Fibroblast of lung (primary cell): ENCODE results near the gene NEURL1B.

ENCODE experiments used
- CTCF ChIP-seq, 2 donors: IDR thresholded peaks in 1 of 2; conservative IDR thresholded peaks in 1 of 2; 1 replicate in 1 of 2; 2 replicates in 1 of 2; pipeline ENCODE4 v1.5.1; 2011 to 2012; ENCODE audit warnings: low read length in 2 of 2, control low read depth in 1 of 2, inconsistent platforms in 1 of 2, low read depth in 1 of 2, mild to moderate bottlenecking in 1 of 2
- EZH2 ChIP-seq: IDR thresholded peaks from 2 replicates; pipeline ENCODE4 v1.5.1; 2012; ENCODE audit warnings: low read length, control low read depth, mild to moderate bottlenecking; ENCODE audit errors: missing control alignments

GRCh38 chr5:172603251-172603806 is 37.7 kb upstream of the NEURL1B start:
- TF ChIP-seq CTCF (conservative IDR thresholded peaks at IDR 0.05 in 1 of 2, IDR thresholded peaks at IDR 0.05 in 1 of 2; ENCODE audit: low read depth in 1 of 2, low read length in 2 of 2) (no peak), EZH2 (no peak)
